OCI-LY7 (cell line): ENCODE measurements around the gene EGR2.

Source experiments
- CTCF ChIP-seq: fragments of 200-600 bp; sonication (generic); conservative IDR thresholded peaks from 2 replicates; pipeline ENCODE4 v1.5.1; 2014; ENCODE audit warnings: mild to moderate bottlenecking, antibody characterized with exemption, low read length, moderate library complexity, mixed read lengths
- EZH2phosphoT487 ChIP-seq: fragments of 200-600 bp; sonication (generic); IDR thresholded peaks from 2 replicates; pipeline ENCODE4 v1.6.1; 2018; ENCODE audit warnings: low read depth, borderline replicate concordance, mild to moderate bottlenecking, mixed run types, antibody characterized with exemption, low read length, moderate library complexity, mixed read lengths

- TF ChIP-seq CTCF: no peak
- TF ChIP-seq EZH2phosphoT487: no peak
Measured at GRCh38 chr10:62778125-62778524, 38.0 kb downstream of the EGR2 start.
